Esophagus muscularis mucosa (tissue), 4 donors: ENCODE results near the gene BAZ2B. TPM values are rescaled to one million over a fixed set of nuclear protein-coding genes. Genes with fewer than 3 reads are reported as not detected.

Experiments
- DNase-seq: peaks from one replicate; pipeline ENCODE4 v3.0.0-alpha.2; 2017; ENCODE audit errors: extremely low spot score
- H3K27ac ChIP-seq, 4 donors: fragments of 200-600 bp; sonication (generic); replicated peaks in 1 of 4; 1 replicate in 3 of 4; 2 replicates in 1 of 4; pipeline ENCODE4 v1.5.1; 2016 to 2019; ENCODE audit warnings: mild to moderate bottlenecking in 1 of 4
- H3K27me3 ChIP-seq, 4 donors: fragments of 200-600 bp; sonication (generic); one replicate each; pipeline versions ENCODE4 v1.5.1 to v1.6.0; 2016 to 2019
- H3K36me3 ChIP-seq, 4 donors: fragments of 200-600 bp; sonication (generic); one replicate each; pipeline ENCODE4 v1.5.1; 2016 to 2019
- H3K4me1 ChIP-seq, 4 donors: fragments of 200-600 bp; sonication (generic); one replicate each; pipeline ENCODE4 v1.5.1; 2016 to 2019
- H3K4me3 ChIP-seq, 4 donors: fragments of 200-600 bp; sonication (generic); 1 replicate in 2 of 4; 2 replicates in 2 of 4; pipeline ENCODE4 v1.5.1; 2016 to 2019; ENCODE audit warnings: mild to moderate bottlenecking in 4 of 4, moderate library complexity in 1 of 4
- H3K9me3 ChIP-seq, 4 donors: fragments of 200-600 bp; sonication (generic); 1 replicate in 3 of 4; 2 replicates in 1 of 4; pipeline ENCODE4 v1.5.1; 2016 to 2019
- CTCF ChIP-seq, 3 experiments: fragments of 200-600 bp in 2 of 3; fragments of 450-650 bp in 1 of 3; sonication (generic) in 2 of 3; IDR thresholded peaks; one replicate each; pipeline ENCODE4 v1.5.1; 2017 to 2019; ENCODE audit warnings: antibody characterized with exemption in 3 of 3, mild to moderate bottlenecking in 2 of 3, moderate library complexity in 1 of 3
- EP300 ChIP-seq: sonication (generic); formaldehyde crosslinking; IDR thresholded peaks from one replicate; pipeline ENCODE4 v1.6.1; 2017; ENCODE audit warnings: antibody characterized with exemption
- POLR2A ChIP-seq: fragments of 450-650 bp; IDR thresholded peaks from one replicate; pipeline ENCODE4 v1.6.1; 2017; ENCODE audit warnings: antibody characterized with exemption, moderate library complexity, mild to moderate bottlenecking, low read depth
- POLR2AphosphoS5 ChIP-seq, 2 donors: sonication (generic); formaldehyde crosslinking; IDR thresholded peaks; one replicate each; pipeline ENCODE4 v1.6.1; 2017; ENCODE audit warnings: antibody characterized with exemption in 2 of 2
- WGBS: methylation state at CpG from one replicate; pipeline ENCODE4 v1.1.5; 2018; 5-methylcytosine and 5-hydroxymethylcytosine counted together
- intact Hi-C: fragments of 100-400 bp; cut with DNase I; formaldehyde crosslinking; loops from one replicate; pipeline ENCODE4 v1.15.1; 2023
- total RNA-seq, 4 donors: library from RNA; depleted of rRNA; stranded (reverse); fragments of >200 nt; gene quantifications; one replicate each; pipeline versions ENCODE4 v1.1.0 to v1.2.1, GENCODE V29; 2016

BAZ2B gene
- total RNA-seq, 4 donors from 2014 or later = 76.3 to 97.2 (median 91.0) TPM

- H3K27me3 ChIP-seq = no peaks in the 10 kb centered on the region
- H3K9me3 ChIP-seq = peaks cover 0 to 9% (median 0%) of the 10 kb centered on the region in 4 donors
- intact Hi-C loops = no loop called here
- no peak overlapping the region for H3K27ac ChIP-seq
- DNase-seq = no peak
- no peaks in the 10 kb centered on the region for H3K36me3 ChIP-seq
- TF ChIP-seq CTCF (IDR thresholded peaks at IDR 0.05) (no peak), POLR2A (no peak), EP300 (no peak), POLR2AphosphoS5 (IDR thresholded peaks at IDR 0.05) (no peak)
- peaks cover 0 to 10% (median 3%) of the 10 kb centered on the region in 4 donors for H3K4me1 ChIP-seq
- H3K4me3 ChIP-seq = no peak overlapping the region
Observed at GRCh38 chr2:159639712-159640111, 23.4 kb upstream of the BAZ2B start.

GRCh38 chr2:159639071-159639470 lies 22.7 kb upstream of the BAZ2B start:
- H3K4me1 ChIP-seq = peaks cover 0 to 11% (median 3%) of the 10 kb centered on the region in 4 donors
- H3K27me3 ChIP-seq = no peaks in the 10 kb centered on the region
- no peak overlapping the region for H3K4me3 ChIP-seq
- no peak for DNase-seq
- H3K9me3 ChIP-seq = peaks cover 0 to 9% (median 0%) of the 10 kb centered on the region in 4 donors
- H3K27ac ChIP-seq = no peak overlapping the region
- no peaks in the 10 kb centered on the region for H3K36me3 ChIP-seq
- intact Hi-C loops = no loop called here
- TF ChIP-seq POLR2A = no peak
- TF ChIP-seq CTCF (IDR thresholded peaks at IDR 0.05) = no peak
- TF ChIP-seq POLR2AphosphoS5 (IDR thresholded peaks at IDR 0.05) = no peak
- no peak for TF ChIP-seq EP300
- 100% methylated on average over 1 of the region's 1 CpG for WGBS

GRCh38 chr2:159637988-159638501 lies 21.7 kb upstream of the BAZ2B start:
- no peak overlapping the region for H3K27ac ChIP-seq
- H3K4me1 ChIP-seq = peaks cover 0 to 11% (median 3%) of the 10 kb centered on the region in 4 donors
- no peaks in the 10 kb centered on the region for H3K27me3 ChIP-seq
- H3K4me3 ChIP-seq = no peak overlapping the region
- WGBS = 72% methylated on average over 4 of the region's 4 CpGs
- intact Hi-C loops = no loop called here
- H3K9me3 ChIP-seq = peaks cover 0 to 9% (median 0%) of the 10 kb centered on the region in 4 donors
- DNase-seq = no peak
- TF ChIP-seq CTCF (IDR thresholded peaks at IDR 0.05) = no peak
- TF ChIP-seq POLR2A = no peak
- no peak for TF ChIP-seq POLR2AphosphoS5 (IDR thresholded peaks at IDR 0.05)
- TF ChIP-seq EP300 = no peak
- H3K36me3 ChIP-seq = no peaks in the 10 kb centered on the region

- intact Hi-C loops = no loop called here
- DNase-seq = no peak
- Histone ChIP-seq H3K27ac (no peak overlapping the region), H3K9me3 (peaks cover 0 to 9% (median 0%) of the 10 kb centered on the region in 4 donors), H3K4me1 (peaks cover 0 to 11% (median 3%) of the 10 kb centered on the region in 4 donors), H3K4me3 (no peak overlapping the region), H3K27me3 (no peaks in the 10 kb centered on the region), H3K36me3 (no peaks in the 10 kb centered on the region)
- no peak for TF ChIP-seq POLR2AphosphoS5 (IDR thresholded peaks at IDR 0.05)
- no peak for TF ChIP-seq POLR2A
- no peak for TF ChIP-seq EP300
- TF ChIP-seq CTCF (IDR thresholded peaks at IDR 0.05) = no peak
- WGBS = 93% methylated on average over 3 of the region's 3 CpGs
Observed at GRCh38 chr2:159637240-159637639, 20.9 kb upstream of the BAZ2B start.
